ENCODE measurements around the gene TAF4.
A peak's percentile ranks its signal among the peaks of the same experiment; 100 is the strongest.
"Not testable (repeated sequence)": the region's sequence is repeated elsewhere in the genome, so short reads cannot be mapped to it uniquely, and the experiment has no call there.

TAF4 gene

DNA sequence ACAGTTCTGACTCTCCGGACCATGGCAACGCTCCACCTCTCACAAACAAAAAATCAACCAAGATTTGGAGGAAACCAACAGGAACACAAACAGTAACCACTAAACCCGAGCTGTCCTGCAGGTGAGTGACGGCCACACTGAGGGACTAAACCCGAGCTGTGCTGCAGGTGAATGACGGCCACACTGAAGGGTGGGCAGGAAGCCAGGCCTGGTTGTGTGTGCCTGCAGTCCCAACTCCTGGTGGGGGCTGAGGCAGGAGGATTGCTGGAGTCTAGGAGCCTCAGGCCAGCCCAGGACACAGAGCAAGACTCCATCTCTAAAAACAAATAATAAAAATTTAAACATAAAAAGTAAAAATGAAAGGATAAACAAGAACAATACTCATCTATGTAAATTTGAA is 80.6 kb downstream of the TAF4 start:
- ChIA-PET POLR2A (no interaction called here), CTCF (no interaction called here)
- H3K4me3 ChIP-seq (ENCODE audit: low read depth, low read length): no peak overlapping the region
- TF ChIP-seq CTCF (IDR thresholded peaks at IDR 0.05; ENCODE audit: insufficient read depth, low read length, missing control alignments): no peak
- DNase-seq (ENCODE audit: low read depth, low spot score): no peak

DNA sequence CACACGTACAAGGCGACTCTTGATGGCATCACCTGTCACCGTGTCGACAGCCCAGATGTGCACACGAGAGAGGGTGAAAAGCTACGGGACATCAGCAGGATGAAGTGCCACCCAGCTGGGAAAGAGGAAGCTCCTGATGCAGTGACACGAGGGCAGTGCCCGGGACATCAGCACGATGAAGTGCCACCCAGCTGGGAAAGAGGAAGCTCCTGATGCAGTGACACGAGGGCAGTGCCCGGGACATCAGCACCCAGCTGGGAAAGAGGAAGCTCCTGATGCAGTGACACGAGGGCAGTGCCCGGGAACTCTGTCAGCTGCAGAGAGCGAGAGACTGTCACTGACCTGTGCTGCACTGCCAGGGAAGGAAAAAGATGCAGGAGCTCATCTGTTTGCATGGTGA is 81.2 kb downstream of the TAF4 start:
- POLR2A ChIA-PET: not testable (repeated sequence)

GRCh38 chr20:61983965-61984364 is 81.7 kb downstream of the TAF4 start:
- POLR2A ChIA-PET: no interaction called here
- H3K4me3 ChIP-seq (ENCODE audit: low read depth, low read length): no peak overlapping the region
- DNase-seq (ENCODE audit: low read depth, low spot score): no peak
- no peak for TF ChIP-seq CTCF (IDR thresholded peaks at IDR 0.05; ENCODE audit: insufficient read depth, low read length, missing control alignments)
- CTCF ChIA-PET: no interaction called here

More for the DNA sequence above, 81.2 kb downstream of the TAF4 start:
- H3K4me3 ChIP-seq (ENCODE audit: low read depth, low read length); DNase-seq (ENCODE audit: low read depth, low spot score); CTCF ChIA-PET: not testable (repeated sequence)

DNA sequence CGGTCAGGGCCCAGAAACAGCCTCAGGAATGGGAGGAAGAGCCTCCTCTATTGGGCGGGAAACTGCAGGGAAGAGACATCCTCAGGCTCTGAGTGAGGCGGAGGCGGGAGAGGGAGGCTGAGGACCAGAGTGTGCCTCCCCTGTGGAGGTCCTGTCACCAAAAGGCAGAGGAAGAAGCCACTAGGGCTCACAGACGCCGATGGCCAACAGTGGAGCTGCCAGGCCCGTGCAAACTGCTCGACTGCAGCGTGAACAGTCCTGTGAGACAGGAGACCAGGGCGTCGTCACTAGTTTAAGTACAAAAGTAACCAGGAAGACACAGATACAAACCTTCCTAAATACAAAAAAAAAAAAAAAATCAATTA is 82.7 kb downstream of the TAF4 start:
- ChIA-PET POLR2A (no interaction called here), CTCF (no interaction called here)
- no peak for DNase-seq (ENCODE audit: low read depth, low spot score)
- no peak overlapping the region for H3K4me3 ChIP-seq (ENCODE audit: low read depth, low read length)
- no peak for TF ChIP-seq CTCF (IDR thresholded peaks at IDR 0.05; ENCODE audit: insufficient read depth, low read length, missing control alignments)

DNA sequence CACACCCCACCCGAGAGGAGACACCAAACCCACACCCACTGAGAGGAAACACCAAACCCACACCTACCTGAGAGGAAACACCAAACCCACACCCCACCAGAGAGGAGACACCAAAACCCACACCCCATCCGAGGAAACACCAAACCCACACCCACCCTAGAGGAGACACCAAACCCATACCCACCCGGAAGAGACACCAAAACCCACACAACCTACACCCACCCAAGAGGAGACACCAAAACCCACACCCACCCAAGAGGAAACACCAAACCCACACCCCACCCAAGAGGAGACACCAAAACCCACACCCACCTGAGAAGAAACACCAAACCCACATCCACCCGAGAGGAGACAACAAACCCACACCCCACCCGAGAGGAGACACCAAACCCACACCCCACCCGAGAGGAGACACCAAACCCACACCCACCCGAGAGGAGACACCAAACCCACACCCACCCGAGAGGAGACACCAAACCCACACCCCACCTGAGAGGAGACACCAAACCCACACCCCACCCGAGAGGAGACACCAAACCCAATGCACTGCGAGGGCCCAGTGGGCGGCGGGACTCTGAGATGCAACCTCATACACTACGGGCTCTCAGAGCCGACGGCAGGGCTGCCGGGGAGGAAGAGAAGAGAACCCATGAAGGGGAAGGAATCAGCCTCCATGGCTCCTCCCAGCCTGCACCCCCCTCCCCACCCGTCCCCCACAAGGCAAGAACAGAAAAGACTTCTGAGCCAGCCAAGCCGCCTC is 83.3 kb downstream of the TAF4 start:
- no peak overlapping the region for H3K4me3 ChIP-seq (ENCODE audit: low read depth, low read length)
- TF ChIP-seq CTCF (IDR thresholded peaks at IDR 0.05; ENCODE audit: insufficient read depth, low read length, missing control alignments): no peak
- POLR2A ChIA-PET: no interaction called here
- CTCF ChIA-PET: no interaction called here
- DNase-seq (ENCODE audit: low read depth, low spot score): no peak

DNA sequence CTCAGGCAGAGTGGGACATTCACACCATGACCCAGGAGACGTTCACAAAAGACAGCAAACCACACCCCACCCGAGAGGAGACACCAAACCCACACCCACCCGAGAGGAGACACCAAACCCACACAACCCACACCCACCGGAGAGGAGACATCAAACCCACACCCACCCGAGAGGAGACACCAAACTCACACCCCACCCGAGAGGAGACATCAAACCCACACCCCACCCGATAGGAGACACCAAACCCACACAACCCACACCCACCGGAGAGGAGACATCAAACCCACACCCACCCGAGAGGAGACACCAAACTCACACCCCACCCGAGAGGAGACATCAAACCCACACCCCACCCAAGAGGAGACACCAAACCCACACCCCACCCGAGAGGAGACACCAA is 84.0 kb downstream of the TAF4 start:
- POLR2A ChIA-PET; DNase-seq (ENCODE audit: low read depth, low spot score); CTCF ChIA-PET; H3K4me3 ChIP-seq (ENCODE audit: low read depth, low read length): not testable (repeated sequence)

DNA sequence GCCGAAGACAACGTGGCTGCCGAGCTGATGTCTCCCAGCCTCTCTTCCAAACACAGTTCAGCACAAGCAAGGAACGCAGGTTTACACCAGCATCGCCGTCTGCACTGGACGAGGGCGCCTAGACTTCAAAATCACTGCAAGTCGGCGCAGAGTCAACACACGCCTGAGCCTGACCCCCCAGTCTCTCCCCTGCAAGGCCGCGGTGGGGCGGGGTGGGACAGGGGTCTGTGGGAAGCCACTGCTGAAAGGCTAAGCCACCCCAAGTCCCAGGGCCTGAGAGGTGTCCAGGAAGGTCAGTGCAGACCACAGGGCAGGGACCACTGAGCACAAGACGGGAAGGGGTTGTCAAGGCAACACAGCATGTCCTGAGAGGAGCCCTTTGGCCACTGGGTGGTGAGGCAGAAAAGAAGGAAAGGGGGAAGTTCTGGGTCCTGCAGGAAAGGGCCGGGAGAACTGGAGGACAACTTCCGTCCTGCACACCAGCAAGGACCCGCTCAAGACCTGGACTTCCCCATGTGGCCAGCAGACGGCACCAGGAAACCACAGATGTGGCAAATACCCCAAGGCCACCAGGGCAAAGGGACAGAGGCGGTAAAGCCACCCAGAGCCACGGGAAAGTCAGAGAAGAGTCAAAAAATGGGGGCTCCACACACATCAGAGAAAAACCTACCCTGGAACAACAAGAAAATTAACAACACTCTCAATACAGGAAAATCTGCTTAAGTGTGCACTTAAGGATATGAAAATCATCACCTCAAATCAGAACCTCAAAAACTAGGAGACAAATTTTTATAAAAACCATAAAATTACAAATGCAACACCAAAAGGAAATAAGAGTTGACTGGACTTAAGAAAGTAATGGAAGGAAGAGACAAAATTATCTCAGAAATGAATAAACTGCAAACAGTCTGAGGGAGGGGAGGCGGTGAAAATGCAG is 84.8 kb downstream of the TAF4 start:
- peak; percentile 37 for TF ChIP-seq CTCF (IDR thresholded peaks at IDR 0.05; ENCODE audit: insufficient read depth, low read length, missing control alignments)
- CTCF ChIA-PET: no interaction called here
- H3K4me3 ChIP-seq (ENCODE audit: low read depth, low read length): no peak overlapping the region
- no peak for DNase-seq (ENCODE audit: low read depth, low spot score)
- POLR2A ChIA-PET: no interaction called here
